Ovary (tissue), 9 donors: Measurements from ENCODE around the gene DGCR8. TPM values are rescaled to one million over a fixed set of nuclear protein-coding genes. Genes with fewer than 3 reads are reported as not detected.

Experiments
- DNase-seq, 5 donors: peaks; one replicate each; pipeline ENCODE4 v3.0.0-alpha.2; 2019 to 2020
- H3K27ac ChIP-seq, 2 donors: fragments of 200-600 bp; one replicate each; pipeline versions ENCODE4 v1.5.1 to v1.8.0; 2019 to 2022
- H3K27me3 ChIP-seq: fragments of 200-600 bp; one replicate; pipeline ENCODE4 v1.8.0; 2022
- H3K36me3 ChIP-seq: fragments of 200-600 bp; sonication (generic); one replicate; pipeline ENCODE4 v1.5.1; 2019
- H3K4me1 ChIP-seq: one replicate; pipeline ENCODE4 v1.8.1; 2013; ENCODE audit warnings: mild to moderate bottlenecking, moderate library complexity; ENCODE audit not compliant: insufficient read depth
- H3K4me3 ChIP-seq: fragments of 200-600 bp; sonication (generic); one replicate; pipeline ENCODE4 v1.5.1; 2017
- H3K9me3 ChIP-seq, 2 donors: fragments of 200-600 bp in 1 of 2; sonication (generic) in 1 of 2; one replicate each; pipeline versions ENCODE4 v1.5.1 to v1.8.1; 2013 to 2019; ENCODE audit warnings: mild to moderate bottlenecking in 1 of 2, moderate library complexity in 1 of 2
- EP300 ChIP-seq: sonication (generic); formaldehyde crosslinking; IDR thresholded peaks from one replicate; pipeline ENCODE4 v1.6.1; 2017; ENCODE audit warnings: antibody characterized with exemption
- POLR2A ChIP-seq: fragments of 450-650 bp; IDR thresholded peaks from one replicate; pipeline ENCODE4 v1.6.1; 2017; ENCODE audit warnings: antibody characterized with exemption, mild to moderate bottlenecking, moderate library complexity
- WGBS, 3 donors: extraction: QIAGEN DNeasy Blood & Tissue Kit in 1 of 3; methylation state at CpG; one replicate each; pipeline versions ENCODE4 v1.1.5 to v1.1.7; 2013 to 2017; 5-methylcytosine and 5-hydroxymethylcytosine counted together
- intact Hi-C, 4 donors: fragments of 100-400 bp; cut with DNase I; formaldehyde crosslinking; loops; one replicate each; pipeline versions ENCODE4 v1.11.0 to v1.15.1; 2022 to 2023
- polyA plus RNA-seq, 2 donors: library from polyadenylated mRNA; stranded (reverse); fragments of 200-250 nt in 1 of 2; fragments of 350-450 nt in 1 of 2; fragmentation: Illumina TruSeq in 1 of 2; extraction: RNeasy Lipid Tissue Mini Kit (QIAGEN cat#74804) in 1 of 2; gene quantifications; one replicate each; pipeline ENCODE4 v1.2.3, GENCODE V29; 2013 to 2014
- total RNA-seq, 7 donors: library from RNA; depleted of rRNA in 2 of 7; stranded (reverse); fragments of >200 nt in 2 of 7; fragmentation: NEBNext Ultra II Directional in 3 of 7; extraction: Animal tissue kit (Norgen Biotek cat#: 25700) in 3 of 7; gene quantifications; one replicate each; pipeline versions ENCODE4 v1.1.0 to v1.2.4, GENCODE V29; 2016 to 2023
- TF ChIP-seq, protein P1 (sequence below), 3 donors: fragments of 450-650 bp in 2 of 3; fragments of 200-600 bp in 1 of 3; IDR thresholded peaks; one replicate each; pipeline versions ENCODE4 v1.5.1 to v1.8.0; 2016 to 2022; ENCODE audit warnings: antibody characterized with exemption in 3 of 3, mild to moderate bottlenecking in 1 of 3
- donor health status: DM: no; HTN: no; CAD: no; lungs with moderate emphysema.
- donor health status: DM: no; HTN: no; CAD: no.
- donor health status: Bipolar disorder and iron deficiency.
- donor health status: DM: yes; HTN: yes; CAD: no.
- donor health status: DM: no; HTN: no; CAD: no.
- donor health status: DM: yes; HTN: yes; CAD: no.

The DGCR8 gene
- total and polyA plus RNA-seq, 9 donors: 15.9 to 46.5 (median 37.6) TPM

DNA sequence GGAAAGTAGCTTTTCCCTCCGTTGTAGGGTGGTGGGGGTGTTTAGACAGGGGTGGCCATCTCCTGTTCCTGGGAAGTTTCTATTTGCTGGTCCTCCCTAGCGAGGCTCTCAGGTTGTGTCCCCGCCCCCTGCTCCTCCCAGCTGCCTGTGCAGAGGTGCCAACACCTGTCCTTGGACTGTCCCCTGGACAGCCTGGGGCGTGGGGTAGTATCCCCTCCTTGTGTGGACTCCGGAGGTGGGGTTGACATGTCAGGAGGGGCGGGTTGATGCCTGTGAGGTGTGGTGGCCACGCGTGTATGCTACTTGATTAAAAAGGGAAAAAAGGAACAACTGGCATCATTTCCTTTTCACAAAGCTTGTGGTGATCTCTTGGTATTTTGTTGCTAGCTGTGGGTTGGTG is 21.6 kb downstream of the DGCR8 start:
- no peak overlapping the region for H3K27ac ChIP-seq
- no peaks in the 10 kb centered on the region for H3K27me3 ChIP-seq
- intact Hi-C loops: no loop called here
- H3K36me3 ChIP-seq: no peaks in the 10 kb centered on the region
- peak in 1 of 5 donors; percentile 16 for DNase-seq
- H3K4me3 ChIP-seq: no peak overlapping the region
- WGBS, 3 donors: 80 to 88% (median 83%) methylated on average over 8 of the region's 8 CpGs
- no peak for TF ChIP-seq POLR2A
- TF ChIP-seq, protein P1, sequence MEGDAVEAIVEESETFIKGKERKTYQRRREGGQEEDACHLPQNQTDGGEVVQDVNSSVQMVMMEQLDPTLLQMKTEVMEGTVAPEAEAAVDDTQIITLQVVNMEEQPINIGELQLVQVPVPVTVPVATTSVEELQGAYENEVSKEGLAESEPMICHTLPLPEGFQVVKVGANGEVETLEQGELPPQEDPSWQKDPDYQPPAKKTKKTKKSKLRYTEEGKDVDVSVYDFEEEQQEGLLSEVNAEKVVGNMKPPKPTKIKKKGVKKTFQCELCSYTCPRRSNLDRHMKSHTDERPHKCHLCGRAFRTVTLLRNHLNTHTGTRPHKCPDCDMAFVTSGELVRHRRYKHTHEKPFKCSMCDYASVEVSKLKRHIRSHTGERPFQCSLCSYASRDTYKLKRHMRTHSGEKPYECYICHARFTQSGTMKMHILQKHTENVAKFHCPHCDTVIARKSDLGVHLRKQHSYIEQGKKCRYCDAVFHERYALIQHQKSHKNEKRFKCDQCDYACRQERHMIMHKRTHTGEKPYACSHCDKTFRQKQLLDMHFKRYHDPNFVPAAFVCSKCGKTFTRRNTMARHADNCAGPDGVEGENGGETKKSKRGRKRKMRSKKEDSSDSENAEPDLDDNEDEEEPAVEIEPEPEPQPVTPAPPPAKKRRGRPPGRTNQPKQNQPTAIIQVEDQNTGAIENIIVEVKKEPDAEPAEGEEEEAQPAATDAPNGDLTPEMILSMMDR (IDR thresholded peaks at IDR 0.05): no peak
- no peak for TF ChIP-seq EP300
- no peaks in the 10 kb centered on the region for H3K9me3 ChIP-seq
- no peaks in the 10 kb centered on the region for H3K4me1 ChIP-seq

DNA sequence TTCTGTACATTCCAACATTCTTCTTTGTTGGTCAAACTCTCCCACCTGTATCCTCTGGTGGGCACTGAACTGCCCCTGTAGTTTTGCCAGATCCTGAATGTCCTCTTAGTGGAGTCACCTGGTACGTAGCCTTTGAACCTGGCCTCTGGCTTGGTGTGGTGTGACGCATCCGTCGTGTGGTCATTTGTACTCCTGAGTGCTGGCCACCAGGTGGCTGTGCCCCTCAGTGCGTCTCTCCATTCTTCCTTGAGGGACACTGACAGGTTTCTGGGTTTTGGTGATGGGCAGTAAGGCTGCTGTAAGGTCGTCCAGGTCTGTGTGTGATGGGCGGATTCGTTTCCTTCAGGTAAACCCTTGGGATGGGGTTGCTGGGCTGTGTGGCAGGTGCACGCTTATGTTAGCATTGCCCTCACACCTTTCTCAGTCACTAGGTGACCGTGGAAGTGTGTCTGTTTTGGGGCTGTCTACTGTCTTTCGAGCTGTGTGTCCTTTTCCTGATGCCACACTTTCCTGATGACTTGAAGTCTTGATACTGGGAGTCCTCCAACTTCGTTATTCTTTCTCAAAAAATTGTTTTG is 22.3 kb downstream of the DGCR8 start:
- Histone ChIP-seq H3K4me1 (no peaks in the 10 kb centered on the region), H3K27ac (no peak overlapping the region), H3K36me3 (no peaks in the 10 kb centered on the region), H3K27me3 (no peaks in the 10 kb centered on the region), H3K4me3 (no peak overlapping the region), H3K9me3 (no peaks in the 10 kb centered on the region)
- intact Hi-C loops: no loop called here
- DNase-seq: peak in 1 of 5 donors; percentile 4
- 87 to 90% (median 88%) methylated on average over 12 of the region's 12 CpGs for WGBS, 3 donors
- TF ChIP-seq, protein P1 (IDR thresholded peaks at IDR 0.05): no peak
- TF ChIP-seq EP300 (no peak), POLR2A (no peak)

DNA sequence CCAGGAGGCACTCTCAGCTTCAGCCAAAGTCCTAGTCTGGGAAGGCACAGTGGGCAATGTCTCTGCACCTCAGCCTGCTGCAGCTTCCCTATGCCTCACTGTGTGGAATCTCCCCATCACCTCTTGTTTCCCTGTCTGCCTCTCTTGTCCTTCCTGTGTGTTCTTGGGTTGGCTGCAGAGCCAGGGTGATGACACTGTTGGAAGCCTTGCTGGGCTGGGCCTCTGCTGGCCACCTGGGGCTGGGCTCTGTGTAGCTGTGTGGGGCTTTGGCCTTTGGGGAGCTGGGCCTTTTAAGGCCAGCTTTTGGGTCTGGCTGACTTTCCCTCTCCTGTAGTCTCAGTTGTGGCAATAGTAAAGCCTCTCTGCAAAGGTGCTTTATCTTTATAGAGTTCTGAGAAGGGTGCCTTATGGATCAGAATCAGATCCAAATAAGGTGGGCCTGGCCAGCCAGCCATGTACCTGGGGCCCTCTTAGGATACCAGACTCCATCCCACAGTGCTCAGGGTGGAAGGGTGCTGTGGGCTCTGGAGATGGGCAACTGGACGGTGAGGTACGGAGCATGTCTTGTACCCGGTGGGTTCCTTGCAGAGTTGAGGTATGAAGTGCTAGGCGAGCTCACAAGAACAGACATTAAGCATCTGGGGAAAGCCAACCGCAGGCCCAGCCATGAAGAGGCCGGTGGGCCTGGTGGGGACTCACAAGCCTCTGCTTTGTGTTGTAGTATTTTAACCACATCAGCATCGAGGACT is 25.6 kb downstream of the DGCR8 start:
- no peak for DNase-seq
- no peak overlapping the region for H3K27ac ChIP-seq
- peaks cover under 1% of the 10 kb centered on the region for H3K36me3 ChIP-seq
- 85 to 96% (median 93%) methylated on average over 7 of the region's 7 CpGs for WGBS, 3 donors
- no peak overlapping the region for H3K4me3 ChIP-seq
- H3K9me3 ChIP-seq: no peaks in the 10 kb centered on the region
- TF ChIP-seq EP300 (no peak), POLR2A (no peak)
- TF ChIP-seq, protein P1 (IDR thresholded peaks at IDR 0.05): no peak
- H3K4me1 ChIP-seq: no peaks in the 10 kb centered on the region
- intact Hi-C loops: no loop called here
- no peaks in the 10 kb centered on the region for H3K27me3 ChIP-seq

DNA sequence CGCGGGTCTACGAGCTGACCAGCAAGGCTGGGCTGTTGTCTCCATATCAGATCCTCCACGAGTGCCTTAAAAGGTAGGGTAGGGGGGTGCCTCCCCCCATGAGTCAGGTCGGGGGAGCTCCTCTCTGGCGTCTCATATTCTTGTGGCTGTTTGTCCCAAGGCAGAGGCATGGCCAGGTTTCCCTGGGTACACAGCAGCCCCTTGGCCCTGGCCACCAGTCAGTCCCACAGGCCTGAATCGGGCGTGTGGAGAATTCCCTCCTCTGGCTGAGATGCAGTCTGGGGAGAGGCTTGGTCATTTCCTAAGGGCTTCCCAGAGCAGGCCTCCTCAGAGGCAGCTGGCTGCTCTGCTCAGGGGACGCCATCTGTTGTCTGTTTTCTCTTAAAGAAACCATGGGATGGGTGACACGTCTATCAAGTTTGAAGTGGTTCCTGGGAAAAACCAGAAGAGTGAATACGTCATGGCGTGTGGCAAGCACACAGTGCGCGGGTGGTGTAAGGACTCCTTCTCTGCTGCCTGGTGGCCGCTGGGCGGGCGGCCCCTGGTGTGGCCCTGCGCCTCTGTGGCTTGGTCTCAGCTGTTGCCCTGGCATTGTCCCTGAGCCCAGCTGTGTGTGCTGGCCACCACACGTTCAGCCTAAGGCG is 26.3 kb downstream of the DGCR8 start:
- Histone ChIP-seq H3K36me3 (peaks cover 4% of the 10 kb centered on the region), H3K4me1 (no peaks in the 10 kb centered on the region), H3K27me3 (no peaks in the 10 kb centered on the region), H3K9me3 (no peaks in the 10 kb centered on the region), H3K4me3 (no peak overlapping the region), H3K27ac (no peak overlapping the region)
- no peak for TF ChIP-seq EP300
- TF ChIP-seq, protein P1 (IDR thresholded peaks at IDR 0.05): no peak
- no peak for TF ChIP-seq POLR2A
- DNase-seq: no peak
- 84 to 88% (median 88%) methylated on average over 20 of the region's 20 CpGs for WGBS, 3 donors
- intact Hi-C loops: no loop called here
